Measurements from ENCODE around the gene ZBTB22.

- TF ChIP-seq FOXA1 (IDR thresholded peaks at IDR 0.05): no peak
- TF ChIP-seq LEF1 (IDR thresholded peaks at IDR 0.05; ENCODE audit: borderline replicate concordance): no peak
- no peak for TF ChIP-seq SP1 (IDR thresholded peaks at IDR 0.05)
- no peak for TF ChIP-seq TARDBP (IDR thresholded peaks at IDR 0.05)
- TF ChIP-seq ZNF384 (IDR thresholded peaks at IDR 0.05): no peak
- TF ChIP-seq, protein P1, sequence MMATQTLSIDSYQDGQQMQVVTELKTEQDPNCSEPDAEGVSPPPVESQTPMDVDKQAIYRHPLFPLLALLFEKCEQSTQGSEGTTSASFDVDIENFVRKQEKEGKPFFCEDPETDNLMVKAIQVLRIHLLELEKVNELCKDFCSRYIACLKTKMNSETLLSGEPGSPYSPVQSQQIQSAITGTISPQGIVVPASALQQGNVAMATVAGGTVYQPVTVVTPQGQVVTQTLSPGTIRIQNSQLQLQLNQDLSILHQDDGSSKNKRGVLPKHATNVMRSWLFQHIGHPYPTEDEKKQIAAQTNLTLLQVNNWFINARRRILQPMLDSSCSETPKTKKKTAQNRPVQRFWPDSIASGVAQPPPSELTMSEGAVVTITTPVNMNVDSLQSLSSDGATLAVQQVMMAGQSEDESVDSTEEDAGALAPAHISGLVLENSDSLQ (IDR thresholded peaks at IDR 0.05): no peak
- TF ChIP-seq ARNT (IDR thresholded peaks at IDR 0.05): no peak
- TF ChIP-seq SUZ12 (IDR thresholded peaks at IDR 0.05): no peak
- no peak for TF ChIP-seq FOXK2 (IDR thresholded peaks at IDR 0.05)
- no peak for TF ChIP-seq BHLHE40 (IDR thresholded peaks at IDR 0.05; ENCODE audit: borderline replicate concordance)
- no peak for TF ChIP-seq ELF4 (IDR thresholded peaks at IDR 0.05)
- no peak for TF ChIP-seq HDGF (IDR thresholded peaks at IDR 0.05; ENCODE audit: borderline replicate concordance)
- no peak for TF ChIP-seq NFRKB (IDR thresholded peaks at IDR 0.05)
- TF ChIP-seq L3MBTL2 (conservative IDR thresholded peaks at IDR 0.05): no peak
These were observed 200 bp downstream of the ZBTB22 start for GRCh38 chr6:33317419-33317668.

Data from HEK293T (cell line).